Activated CD8-positive, alpha-beta memory T cell treated with anti-CD3 and anti-CD28 coated beads, Interleukin-2, amount 10 ng/mL, durations not matched to agents 7 days and 5 days (primary cell): ENCODE results near the gene SH3BP1. TPM values are rescaled to one million over a fixed set of nuclear protein-coding genes. Genes with fewer than 3 reads are reported as not detected.
A peak's percentile ranks its signal among the peaks of the same experiment; 100 is the strongest.

Experiments used
- ATAC-seq: fragments of 150-1000 bp; cut with Tn5 transposase; one replicate; pipeline ENCODE4 v1.10.0; 2021; ENCODE audit warnings: moderate library complexity
- CTCF ChIA-PET: fragments of 350-600 bp; sonication (Branson Sonifier 250); formaldehyde crosslinking; loops from one replicate; lab custom pipeline; 2021; ENCODE audit warnings: antibody characterized with exemption; lab: Charles Lee
- DNase-seq: peaks from one replicate; pipeline ENCODE4 v3.0.0-alpha.2; 2020
- H3K27ac Mint-ChIP-seq: one replicate; pipeline ENCODE4 v1.8.0; 2021; ENCODE audit warnings: mild to moderate bottlenecking, mixed read lengths
- H3K27me3 Mint-ChIP-seq: one replicate; pipeline ENCODE4 v1.8.0; 2021; ENCODE audit warnings: mixed read lengths
- H3K36me3 Mint-ChIP-seq: one replicate; pipeline ENCODE4 v1.8.0; 2021; ENCODE audit warnings: mild to moderate bottlenecking, mixed read lengths
- H3K4me1 Mint-ChIP-seq: one replicate; pipeline ENCODE4 v1.8.0; 2021; ENCODE audit warnings: mixed read lengths
- H3K4me3 Mint-ChIP-seq: one replicate; pipeline ENCODE4 v1.8.0; 2021; ENCODE audit warnings: mild to moderate bottlenecking, moderate library complexity, mixed read lengths
- H3K9me3 Mint-ChIP-seq: one replicate; pipeline ENCODE4 v1.8.0; 2022; ENCODE audit warnings: low read depth, mixed read lengths
- total RNA-seq, 2 experiments: library from RNA; stranded (reverse); gene quantifications; one replicate each; pipeline ENCODE4 v1.2.3, GENCODE V29; 2021

SH3BP1 gene
- total RNA-seq, 2 experiments from 2014 or later = 231 to 275 TPM

DNA sequence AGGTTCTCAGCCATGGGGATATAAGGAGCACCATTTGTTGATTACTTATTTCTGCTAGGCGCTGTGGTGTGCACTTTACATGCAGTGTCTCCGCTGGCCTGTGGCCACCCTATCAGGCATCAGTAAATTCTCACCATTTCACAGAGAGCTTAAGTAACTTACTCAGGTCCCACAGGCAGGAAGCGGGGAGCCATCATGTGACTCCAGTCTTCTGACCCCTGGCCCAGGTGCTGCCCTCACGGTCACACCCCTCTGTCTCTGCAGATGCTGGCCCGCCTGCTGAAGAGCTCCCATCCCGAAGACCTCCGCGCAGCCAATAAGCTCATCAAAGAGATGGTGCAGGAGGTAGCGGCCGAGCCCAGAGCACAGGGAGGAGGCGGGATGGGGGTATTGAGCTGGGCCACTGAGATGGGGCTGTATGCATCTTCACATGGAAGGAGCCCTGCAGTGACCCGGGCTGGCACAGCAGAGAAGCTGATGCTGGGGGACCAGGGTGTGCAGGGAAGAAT, 18.1 kb upstream of the SH3BP1 start:
- H3K27ac Mint-ChIP-seq = no peak overlapping the region
- no peaks in the 10 kb centered on the region for H3K9me3 Mint-ChIP-seq
- ATAC-seq = no peak
- H3K27me3 Mint-ChIP-seq = no peaks in the 10 kb centered on the region
- H3K4me1 Mint-ChIP-seq = peaks cover 19% of the 10 kb centered on the region
- peaks cover 11% of the 10 kb centered on the region for H3K36me3 Mint-ChIP-seq
- CTCF ChIA-PET = interaction anchor here (0.6 to 34.1 kb wide), 4 partner anchors 13 to 324 kb away, joined by 3 to 1064 read pairs (median 168); partner anchors contain the start of genes GGA1, LGALS1, NOL12 and PDXP
- H3K4me3 Mint-ChIP-seq = no peak overlapping the region
- DNase-seq = no peak

DNA sequence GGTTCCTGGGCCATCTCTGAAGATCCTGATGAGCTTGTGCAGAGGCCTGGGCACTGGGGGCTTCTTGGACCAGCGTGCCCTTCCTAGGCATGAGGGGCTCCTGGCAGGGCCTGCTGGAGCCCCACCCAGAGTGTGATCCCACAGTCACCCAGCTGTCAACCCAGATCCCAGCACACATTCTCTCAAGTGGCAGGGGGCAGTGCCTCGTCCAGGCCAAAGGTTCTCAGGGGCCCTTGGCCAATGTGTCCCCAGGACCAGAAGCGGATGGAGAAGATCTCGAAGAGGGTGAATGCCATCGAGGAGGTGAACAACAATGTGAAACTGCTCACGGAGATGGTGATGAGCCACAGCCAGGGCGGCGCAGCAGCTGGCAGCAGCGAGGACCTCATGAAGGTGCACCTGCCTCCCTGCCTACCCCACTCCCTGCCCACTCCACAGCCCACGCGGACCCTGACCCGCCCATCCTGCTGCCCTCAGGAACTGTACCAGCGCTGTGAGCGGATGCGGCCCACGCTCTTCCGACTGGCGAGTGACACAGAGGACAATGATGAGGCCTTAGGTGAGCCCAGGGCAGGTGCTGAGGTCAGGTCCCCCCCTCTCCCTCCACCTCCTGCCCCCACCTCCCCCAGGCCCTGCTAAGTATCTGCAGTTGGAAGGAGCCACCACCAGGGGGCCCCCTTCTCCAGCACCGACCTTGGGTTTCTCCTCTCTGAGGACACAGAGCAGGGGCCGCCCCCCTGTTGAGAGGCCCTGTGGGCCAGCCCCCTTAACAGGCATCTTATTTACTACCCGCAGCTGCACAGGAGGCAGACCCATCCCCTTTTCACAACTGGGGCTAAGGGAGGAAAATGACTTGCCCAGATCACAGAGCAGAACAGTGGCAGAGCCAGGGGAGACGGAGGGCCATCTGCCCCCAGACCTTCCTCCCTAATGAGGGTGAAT, 16.1 kb upstream of the SH3BP1 start:
- H3K27ac Mint-ChIP-seq = peak overlapping the region; percentile 84
- no peaks in the 10 kb centered on the region for H3K9me3 Mint-ChIP-seq
- peak; percentile 86 for DNase-seq
- peaks cover 9% of the 10 kb centered on the region for H3K36me3 Mint-ChIP-seq
- CTCF ChIA-PET = interaction anchor here (0.9 to 34.1 kb wide), 5 partner anchors 12 to 47 kb away, joined by 3 to 1064 read pairs (median 4); partner anchors contain the start of genes LGALS1, NOL12, PDXP and SH3BP1
- H3K4me1 Mint-ChIP-seq = peaks cover 39% of the 10 kb centered on the region
- peak; percentile 73 for ATAC-seq
- H3K4me3 Mint-ChIP-seq = no peak overlapping the region
- H3K27me3 Mint-ChIP-seq = no peaks in the 10 kb centered on the region

DNA sequence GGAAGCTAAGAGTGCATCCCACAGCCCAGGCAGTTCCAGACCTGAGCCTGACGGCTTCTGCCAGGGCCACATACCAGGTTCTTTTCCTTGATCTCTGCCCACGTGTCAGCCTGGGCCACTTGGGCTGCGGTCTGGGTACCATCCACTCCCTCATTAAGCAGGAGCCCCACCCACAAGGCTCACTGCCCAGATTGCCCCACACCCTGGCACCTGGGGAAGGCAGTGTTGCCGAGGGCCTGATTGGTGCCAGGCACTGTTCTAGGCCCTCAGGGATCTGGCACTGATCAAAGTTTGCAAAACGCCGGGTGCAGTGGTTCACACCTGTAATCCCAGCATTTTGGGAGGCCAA, 15.5 kb upstream of the SH3BP1 start:
- no peak overlapping the region for H3K4me3 Mint-ChIP-seq
- H3K4me1 Mint-ChIP-seq = peaks cover 42% of the 10 kb centered on the region
- peaks cover 7% of the 10 kb centered on the region for H3K36me3 Mint-ChIP-seq
- no peaks in the 10 kb centered on the region for H3K9me3 Mint-ChIP-seq
- no peak for ATAC-seq
- CTCF ChIA-PET = interaction anchor here (0.9 to 34.1 kb wide), 3 partner anchors 14 to 46 kb away, joined by 3 to 1064 read pairs (median 298); partner anchors contain the start of genes LGALS1, NOL12, PDXP and SH3BP1
- no peaks in the 10 kb centered on the region for H3K27me3 Mint-ChIP-seq
- DNase-seq = no peak
- no peak overlapping the region for H3K27ac Mint-ChIP-seq

DNA sequence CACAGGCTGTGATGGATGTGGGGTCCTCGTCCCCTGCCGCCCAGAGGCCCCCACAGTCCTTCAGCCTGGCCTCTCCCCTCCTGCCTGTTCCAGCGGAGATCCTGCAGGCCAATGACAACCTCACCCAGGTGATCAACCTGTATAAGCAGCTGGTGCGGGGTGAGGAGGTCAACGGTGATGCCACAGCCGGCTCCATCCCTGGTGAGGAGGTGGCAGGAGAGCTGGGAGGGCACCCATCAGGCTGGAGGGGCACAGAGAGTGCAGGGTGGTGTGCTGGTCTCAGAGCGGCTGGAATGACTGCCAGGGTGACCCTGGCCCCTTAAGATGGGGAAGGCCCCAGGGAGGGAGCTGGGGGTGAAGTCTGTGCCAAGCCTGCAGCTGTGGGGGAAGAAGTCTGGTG, 14.6 kb upstream of the SH3BP1 start:
- CTCF ChIA-PET = interaction anchor here (1.0 to 34.1 kb wide), 4 partner anchors 13 to 46 kb away, joined by 3 to 1064 read pairs (median 151); partner anchors contain the start of genes LGALS1, NOL12, PDXP and SH3BP1
- no peak overlapping the region for H3K4me3 Mint-ChIP-seq
- no peak for DNase-seq
- peaks cover 7% of the 10 kb centered on the region for H3K36me3 Mint-ChIP-seq
- no peaks in the 10 kb centered on the region for H3K9me3 Mint-ChIP-seq
- peak overlapping the region; percentile 17 for H3K27ac Mint-ChIP-seq
- no peaks in the 10 kb centered on the region for H3K27me3 Mint-ChIP-seq
- peaks cover 42% of the 10 kb centered on the region for H3K4me1 Mint-ChIP-seq
- no peak for ATAC-seq

DNA sequence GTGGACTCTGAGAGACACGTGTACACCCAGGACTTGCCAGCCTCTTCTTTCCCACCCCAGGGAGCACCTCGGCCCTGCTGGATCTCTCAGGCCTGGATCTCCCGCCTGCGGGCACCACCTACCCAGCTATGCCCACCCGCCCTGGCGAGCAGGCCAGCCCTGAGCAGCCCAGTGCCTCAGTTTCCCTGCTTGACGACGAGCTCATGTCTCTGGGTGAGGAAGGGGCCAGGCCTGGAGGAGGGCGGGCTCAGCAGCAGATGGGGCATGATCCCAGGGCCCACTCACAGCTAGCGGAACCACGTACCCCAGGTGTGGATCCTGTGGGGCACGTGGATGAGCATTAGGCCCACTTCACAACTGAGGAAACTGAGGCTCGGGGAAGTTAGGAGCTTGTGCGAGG, 13.7 kb upstream of the SH3BP1 start:
- Mint-ChIP-seq H3K27me3 (no peaks in the 10 kb centered on the region), H3K27ac (peak overlapping the region; percentile 62), H3K9me3 (no peaks in the 10 kb centered on the region), H3K4me3 (no peak overlapping the region), H3K4me1 (peaks cover 42% of the 10 kb centered on the region), H3K36me3 (peaks cover 7% of the 10 kb centered on the region)
- ATAC-seq (no peak), DNase-seq (no peak)
- CTCF ChIA-PET = interaction anchor here (1.0 to 34.1 kb wide), 5 partner anchors 12 to 45 kb away, joined by 3 to 1064 read pairs (median 156); partner anchors contain the start of genes GGA1, LGALS1, NOL12 and PDXP

DNA sequence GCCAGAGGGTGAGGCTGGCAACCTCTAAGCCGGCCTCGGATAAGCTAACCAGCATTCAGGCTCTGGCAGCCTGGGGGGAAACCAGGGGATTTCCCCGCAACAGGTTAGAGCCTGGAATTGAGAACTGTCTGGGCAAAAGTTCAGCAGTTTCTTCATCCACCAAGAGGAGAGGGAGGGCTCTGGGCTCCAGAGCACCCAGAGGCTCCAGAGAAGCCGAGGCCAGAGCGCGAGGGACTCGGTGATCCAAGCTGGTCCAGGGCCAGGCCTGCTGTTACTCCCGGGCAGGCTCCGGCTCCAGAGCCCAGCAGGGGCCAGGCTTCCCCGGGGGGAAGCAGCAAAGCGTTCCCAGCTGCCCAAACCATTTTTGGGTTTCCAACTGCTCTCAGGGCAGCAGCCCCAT, 13.3 kb upstream of the SH3BP1 start:
- H3K36me3 Mint-ChIP-seq = peaks cover 7% of the 10 kb centered on the region
- no peaks in the 10 kb centered on the region for H3K9me3 Mint-ChIP-seq
- DNase-seq (no peak), ATAC-seq (no peak)
- peak overlapping the region; percentile 88 for H3K27ac Mint-ChIP-seq
- CTCF ChIA-PET = interaction anchor here (14.0 to 34.1 kb wide), 3 partner anchors 12 to 44 kb away, joined by 156 to 1064 read pairs (median 298); partner anchors contain the start of genes GGA1, LGALS1, NOL12 and PDXP
- H3K4me1 Mint-ChIP-seq = peaks cover 43% of the 10 kb centered on the region
- no peaks in the 10 kb centered on the region for H3K27me3 Mint-ChIP-seq
- no peak overlapping the region for H3K4me3 Mint-ChIP-seq

DNA sequence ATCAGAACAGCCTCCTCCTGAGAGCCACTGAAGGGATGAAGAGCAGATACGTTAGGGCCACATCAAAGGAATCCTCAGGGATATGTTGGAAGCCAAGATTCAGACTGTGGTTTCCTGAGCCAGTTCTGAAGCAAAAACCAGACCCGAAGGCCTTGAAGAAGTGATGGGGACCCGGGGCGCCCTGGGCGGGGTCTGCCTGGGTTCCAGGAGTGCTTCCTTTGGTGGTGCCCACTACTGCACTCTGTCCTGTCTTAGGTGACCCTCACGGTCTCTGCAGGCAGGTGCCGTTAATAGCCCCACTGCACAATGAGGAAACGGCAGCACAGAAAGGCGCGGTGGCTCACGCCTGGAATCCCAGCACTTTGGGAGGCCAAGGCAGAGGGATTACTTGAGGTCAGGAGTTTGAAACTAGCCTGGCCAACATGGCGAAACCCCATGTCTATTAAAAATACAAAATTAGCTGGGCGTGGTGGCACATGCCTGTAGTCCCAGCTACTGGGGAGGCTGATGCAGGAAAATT, 12.9 kb upstream of the SH3BP1 start:
- CTCF ChIA-PET = interaction anchor here (1.1 to 34.1 kb wide), 4 partner anchors 11 to 44 kb away, joined by 5 to 1064 read pairs (median 227); partner anchors contain the start of genes GGA1, LGALS1, NOL12 and PDXP
- peaks cover 7% of the 10 kb centered on the region for H3K36me3 Mint-ChIP-seq
- peaks cover 47% of the 10 kb centered on the region for H3K4me1 Mint-ChIP-seq
- DNase-seq (no peak), ATAC-seq (no peak)
- H3K4me3 Mint-ChIP-seq = no peak overlapping the region
- peak overlapping the region; percentile 88 for H3K27ac Mint-ChIP-seq
- H3K27me3 Mint-ChIP-seq = no peaks in the 10 kb centered on the region
- no peaks in the 10 kb centered on the region for H3K9me3 Mint-ChIP-seq

DNA sequence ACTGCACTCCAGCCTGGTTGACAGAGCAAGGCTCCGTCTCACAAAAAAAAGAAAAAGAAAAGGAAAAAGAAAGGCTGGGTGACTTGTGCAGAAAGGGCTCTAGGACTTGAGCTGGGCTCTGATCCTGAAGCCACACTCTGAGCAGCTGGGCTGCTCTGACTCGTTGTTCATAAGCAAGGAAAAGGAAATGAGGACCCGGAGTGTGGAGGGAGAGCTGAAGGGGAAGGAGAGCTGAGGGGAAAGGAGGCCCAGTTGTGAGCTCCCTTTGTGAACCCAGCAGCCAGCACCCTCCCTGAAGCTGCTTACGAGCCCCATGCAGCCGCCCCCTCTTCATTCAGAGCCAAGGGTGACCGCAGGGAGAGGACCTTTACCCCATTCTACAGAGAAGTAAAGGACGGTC, 12.3 kb upstream of the SH3BP1 start:
- Mint-ChIP-seq H3K27me3 (no peaks in the 10 kb centered on the region), H3K36me3 (peaks cover 7% of the 10 kb centered on the region), H3K4me3 (no peak overlapping the region), H3K9me3 (no peaks in the 10 kb centered on the region), H3K4me1 (peaks cover 52% of the 10 kb centered on the region), H3K27ac (peak overlapping the region; percentile 88)
- DNase-seq (no peak), ATAC-seq (peak; percentile 3)
- CTCF ChIA-PET = interaction anchor here (0.9 to 34.1 kb wide), 5 partner anchors 8 to 43 kb away, joined by 4 to 1064 read pairs (median 156); partner anchors contain the start of genes GGA1, LGALS1, NOL12 and PDXP

DNA sequence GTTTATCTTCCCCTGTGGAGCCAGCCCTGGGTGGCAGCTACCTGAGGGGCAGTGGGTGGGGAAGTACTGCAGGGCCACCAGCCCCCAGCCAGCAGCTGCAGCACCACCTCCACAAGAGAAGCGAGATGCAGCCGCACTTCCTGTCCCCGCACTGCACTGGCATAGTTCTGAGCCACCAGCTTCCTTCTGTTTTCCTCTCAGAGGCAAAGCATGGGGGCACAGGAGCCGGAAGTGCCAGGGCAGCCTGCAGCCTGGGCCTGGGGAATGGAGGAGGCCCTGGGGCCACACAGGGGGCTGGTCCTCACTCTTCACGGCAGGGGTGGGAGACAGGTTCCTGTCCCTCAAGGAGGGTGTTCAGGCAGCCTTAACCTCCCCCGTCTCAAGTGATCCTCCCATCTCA, 11.9 kb upstream of the SH3BP1 start:
- peaks cover 7% of the 10 kb centered on the region for H3K36me3 Mint-ChIP-seq
- H3K27me3 Mint-ChIP-seq = no peaks in the 10 kb centered on the region
- peak overlapping the region; percentile 88 for H3K27ac Mint-ChIP-seq
- peak; percentile 69 for ATAC-seq
- CTCF ChIA-PET = interaction anchor here (0.9 to 34.1 kb wide), 5 partner anchors 8 to 43 kb away, joined by 4 to 1064 read pairs (median 156); partner anchors contain the start of genes GGA1, LGALS1, NOL12 and PDXP
- no peaks in the 10 kb centered on the region for H3K9me3 Mint-ChIP-seq
- no peak overlapping the region for H3K4me3 Mint-ChIP-seq
- peak; percentile 77 for DNase-seq
- H3K4me1 Mint-ChIP-seq = peaks cover 56% of the 10 kb centered on the region

DNA sequence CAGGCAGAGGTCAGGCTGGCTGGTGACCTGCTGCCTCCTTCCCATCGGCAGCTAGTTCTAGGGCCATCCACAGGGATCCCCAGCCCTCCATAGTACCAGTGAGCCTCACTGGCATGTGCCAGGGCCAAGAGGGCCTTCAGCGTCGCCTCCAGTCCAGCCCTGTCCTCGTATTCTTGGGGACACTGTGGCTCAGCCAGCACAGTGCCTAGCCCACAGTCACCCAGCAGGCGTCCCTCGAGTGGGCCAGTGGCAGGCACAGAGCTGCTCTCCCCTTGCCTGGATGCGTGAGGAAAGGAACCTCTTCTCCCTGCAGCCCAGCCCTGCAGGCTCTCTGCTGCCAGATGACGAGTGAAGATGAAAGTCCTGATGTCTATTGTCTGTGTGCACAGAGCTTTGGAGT, 10.6 kb upstream of the SH3BP1 start:
- no peaks in the 10 kb centered on the region for H3K27me3 Mint-ChIP-seq
- peaks cover 5% of the 10 kb centered on the region for H3K36me3 Mint-ChIP-seq
- CTCF ChIA-PET = interaction anchor here (14.0 to 34.1 kb wide), 3 partner anchors 9 to 42 kb away, joined by 156 to 1064 read pairs (median 298); partner anchors contain the start of genes GGA1, LGALS1, NOL12 and PDXP
- no peaks in the 10 kb centered on the region for H3K9me3 Mint-ChIP-seq
- peak overlapping the region; percentile 88 for H3K27ac Mint-ChIP-seq
- ATAC-seq = no peak
- no peak overlapping the region for H3K4me3 Mint-ChIP-seq
- H3K4me1 Mint-ChIP-seq = peaks cover 62% of the 10 kb centered on the region
- DNase-seq = no peak

DNA sequence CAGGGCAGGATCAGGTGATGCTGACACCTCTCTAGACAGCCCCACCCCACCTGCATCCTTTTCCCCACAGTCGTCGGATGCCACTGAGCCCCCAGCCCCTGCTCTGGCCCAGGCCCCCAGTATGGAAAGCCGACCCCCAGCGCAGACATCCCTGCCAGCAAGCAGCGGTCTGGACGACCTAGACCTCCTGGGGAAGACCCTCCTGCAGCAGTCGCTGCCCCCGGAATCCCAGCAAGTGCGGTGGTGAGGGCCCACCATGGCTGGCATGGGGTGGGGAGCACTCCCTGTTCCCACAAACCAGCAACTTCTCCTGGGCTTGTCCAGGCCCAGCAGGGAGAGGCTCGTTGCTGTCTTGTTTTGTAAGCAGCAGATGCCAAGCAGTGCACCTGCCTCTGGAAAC, 9.5 kb upstream of the SH3BP1 start:
- no peak for ATAC-seq
- no peak overlapping the region for H3K27ac Mint-ChIP-seq
- H3K36me3 Mint-ChIP-seq = peaks cover 2% of the 10 kb centered on the region
- H3K4me1 Mint-ChIP-seq = peaks cover 68% of the 10 kb centered on the region
- no peak for DNase-seq
- no peak overlapping the region for H3K4me3 Mint-ChIP-seq
- no peaks in the 10 kb centered on the region for H3K27me3 Mint-ChIP-seq
- CTCF ChIA-PET = interaction anchor here (5.8 to 34.1 kb wide), 4 partner anchors 7 to 40 kb away, joined by 102 to 1064 read pairs (median 227); partner anchors contain the start of genes GGA1, LGALS1, NOL12 and PDXP
- no peaks in the 10 kb centered on the region for H3K9me3 Mint-ChIP-seq

DNA sequence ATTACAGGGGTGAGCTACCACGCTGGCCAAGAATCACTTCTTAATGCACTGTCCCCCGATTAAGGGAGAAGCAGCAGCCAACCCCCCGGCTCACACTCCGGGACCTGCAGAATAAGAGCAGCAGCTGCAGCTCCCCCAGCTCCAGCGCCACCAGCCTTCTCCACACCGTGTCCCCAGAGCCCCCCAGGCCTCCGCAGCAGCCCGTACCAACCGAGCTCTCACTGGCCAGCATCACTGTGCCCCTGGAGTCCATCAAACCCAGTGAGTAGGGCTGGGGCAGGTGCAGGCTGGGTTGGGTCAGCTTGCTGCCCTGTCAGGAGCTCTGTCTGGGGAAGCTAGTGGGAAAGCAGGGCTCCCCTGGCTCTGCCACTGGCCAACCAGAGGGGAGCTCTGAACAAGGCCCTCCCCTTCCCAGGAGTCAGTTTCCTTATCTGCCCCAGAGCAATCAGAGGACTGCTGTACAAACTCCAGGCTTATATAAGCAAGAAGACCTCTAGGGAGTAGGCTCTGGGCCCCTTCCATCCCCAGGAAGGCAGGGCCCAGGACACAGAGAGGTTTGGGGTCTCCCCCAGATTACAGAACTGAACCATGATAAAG, 8.5 kb upstream of the SH3BP1 start:
- Mint-ChIP-seq H3K27ac (peak overlapping the region; percentile 91), H3K4me1 (peaks cover 73% of the 10 kb centered on the region), H3K4me3 (no peak overlapping the region), H3K9me3 (no peaks in the 10 kb centered on the region), H3K27me3 (no peaks in the 10 kb centered on the region), H3K36me3 (peaks cover 2% of the 10 kb centered on the region)
- ATAC-seq (no peak), DNase-seq (no peak)
- CTCF ChIA-PET = interaction anchor here (5.8 to 34.1 kb wide), 4 partner anchors 8 to 39 kb away, joined by 102 to 1064 read pairs (median 227); partner anchors contain the start of genes GGA1, LGALS1, NOL12 and PDXP
